ENCODE results near the gene SEC24D. TPM values are rescaled to one million over a fixed set of nuclear protein-coding genes. Genes with fewer than 3 reads are reported as not detected.

The SEC24D gene
- total and polyA plus RNA-seq, 9 of the 15 experiments (the other 6 are each of a cell fraction or from before 2014, with no cell fraction given), result 7.1 to 22.5 (median 11.3) TPM

DNA sequence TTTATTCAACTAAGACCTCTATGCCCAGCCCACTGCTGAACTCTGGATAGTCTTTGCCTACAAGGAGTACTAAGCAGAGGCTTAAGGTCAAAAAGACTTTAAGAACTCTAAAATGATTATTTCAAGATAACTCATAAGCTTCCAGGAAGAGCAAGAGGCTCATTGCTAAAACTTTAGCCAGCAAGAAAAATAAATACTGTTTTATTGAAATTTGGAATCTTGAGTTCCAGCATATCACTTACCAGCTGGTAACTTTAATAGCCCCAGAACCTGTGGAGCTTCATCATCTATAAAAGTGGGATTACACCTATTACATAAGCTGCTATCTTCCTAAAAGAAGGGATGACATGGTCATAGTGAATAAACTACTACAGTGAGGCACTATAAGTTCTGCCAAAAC, 47.0 kb downstream of the SEC24D start (continued):
- TF ChIP-seq ZBTB40 (IDR thresholded peaks at IDR 0.05), result no peak
- no peak for TF ChIP-seq ZBTB40 (CRISPR knock-in tag; IDR thresholded peaks at IDR 0.05)
